HG03139 (cell line): Measurements from ENCODE around the gene MISFA.
A peak's percentile ranks its signal among the peaks of the same experiment; 100 is the strongest.
"Not testable (repeated sequence)": the region's sequence is repeated elsewhere in the genome, so short reads cannot be mapped to it uniquely, and the experiment has no call there.

ENCODE experiments used
- ATAC-seq: cut with Tn5 transposase; IDR thresholded peaks from one replicate; pipeline ENCODE4 v1.9.1; 2021; ENCODE audit not compliant: unreplicated experiment

The MISFA gene

GRCh38 chr11:18599739-18600230 is at the start of gene MISFA:
TSS of gene MISFA (plus strand) at chr11:18599789. CDS start at chr11:18599929, 140 bp downstream.
- ATAC-seq = no peak

- no peak for ATAC-seq
These were observed 36.4 kb upstream of the MISFA start for GRCh38 chr11:18563090-18563730.

DNA sequence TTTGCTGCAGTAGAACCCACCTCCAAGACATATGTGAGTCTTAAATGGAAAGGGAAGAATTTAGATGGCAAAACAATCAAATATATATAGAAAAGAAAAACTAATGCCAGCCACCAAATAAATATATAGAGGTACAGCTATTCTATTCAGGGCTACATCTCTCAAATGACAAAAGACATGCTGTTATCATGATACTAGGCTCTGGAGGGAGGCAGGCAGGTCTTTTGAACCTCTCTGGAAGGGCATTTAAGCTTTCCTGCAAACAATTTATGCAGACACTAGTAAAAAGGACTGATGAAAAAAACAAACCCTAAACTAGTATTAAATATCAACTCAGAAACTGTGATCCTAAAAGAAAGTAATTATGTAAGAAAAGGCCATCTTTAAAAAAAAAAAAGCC is 35.4 kb upstream of the MISFA start:
- no peak for ATAC-seq

GRCh38 chr11:18566406-18566805 is 33.2 kb upstream of the MISFA start:
- ATAC-seq = no peak

DNA sequence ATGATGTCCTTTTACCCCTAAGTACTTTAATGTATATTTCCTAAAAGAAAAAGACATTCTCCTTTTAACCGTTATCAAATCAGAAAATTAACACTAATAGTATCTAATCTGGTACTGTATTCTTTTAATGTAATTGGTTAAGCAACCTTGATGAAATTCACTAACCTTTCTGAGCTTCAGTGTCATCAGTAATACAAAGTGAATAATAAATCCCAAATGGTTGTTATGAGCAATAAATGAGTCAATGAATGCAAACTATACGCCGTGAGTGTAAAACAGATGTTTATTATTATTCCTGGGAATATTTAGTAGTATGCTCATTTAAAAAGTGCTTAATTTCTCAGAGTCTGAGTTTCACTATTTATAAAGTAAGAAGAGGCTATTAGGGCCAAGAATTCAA is 32.5 kb upstream of the MISFA start:
- no peak for ATAC-seq

- ATAC-seq = no peak
These were observed 24.2 kb upstream of the MISFA start for GRCh38 chr11:18575361-18575760.

DNA sequence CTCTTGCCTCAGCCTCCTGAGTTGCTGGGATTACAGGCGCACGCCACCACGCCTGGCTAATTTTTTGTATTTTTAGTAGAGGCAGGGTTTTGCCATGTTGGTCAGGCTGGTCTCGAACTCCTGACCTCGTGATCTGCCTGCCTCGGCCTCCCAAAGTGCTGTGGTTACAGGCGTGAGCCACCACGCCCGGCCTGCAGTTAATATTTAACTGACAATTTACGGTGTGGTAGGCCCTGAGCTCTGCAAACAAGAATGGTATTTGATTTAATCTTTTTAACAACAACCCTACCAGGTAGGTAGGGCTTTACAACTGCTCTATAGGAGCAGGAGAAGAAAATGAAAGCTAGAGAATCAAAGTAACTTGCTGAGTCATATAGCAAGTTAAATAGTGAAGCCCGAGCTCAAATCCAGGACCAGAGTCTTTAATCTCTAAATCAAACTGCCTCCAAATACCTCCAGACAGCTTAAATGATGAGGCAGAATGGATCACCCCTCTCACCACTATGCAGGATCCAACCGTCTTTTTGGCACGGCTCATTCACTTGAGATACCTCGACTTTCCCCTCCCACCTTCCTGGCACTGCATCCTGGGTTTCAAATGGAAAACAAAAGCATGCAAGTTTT is 20.5 kb upstream of the MISFA start:
- no peak for ATAC-seq

DNA sequence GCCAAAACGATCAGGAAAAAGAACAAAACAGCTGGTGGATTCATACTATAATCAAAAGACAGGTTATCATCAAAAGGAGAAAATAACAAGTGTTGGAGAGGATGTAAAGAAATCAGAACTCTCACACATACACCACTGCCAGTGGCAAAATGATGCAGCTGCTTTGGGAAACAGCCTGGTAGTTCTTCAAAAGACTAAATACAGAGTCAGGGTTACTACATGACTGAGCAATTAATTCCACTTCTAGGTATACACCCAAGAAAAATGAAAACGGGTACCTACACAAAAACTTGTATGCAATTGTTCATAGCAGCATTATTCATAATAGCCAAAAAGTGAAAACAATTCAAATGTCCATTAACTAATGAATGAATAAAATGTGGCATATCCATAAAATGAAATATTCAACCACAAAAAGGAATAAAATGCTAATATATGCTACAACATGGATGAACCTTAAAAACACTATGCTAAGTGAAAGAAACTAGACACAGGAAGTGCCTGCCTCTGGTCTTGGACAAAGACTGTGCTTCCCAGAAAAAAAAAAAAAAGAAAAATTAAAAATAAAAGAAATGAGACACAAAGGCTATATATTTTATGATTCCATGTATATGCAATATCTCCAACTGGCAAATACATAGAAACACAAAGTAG is 19.3 kb upstream of the MISFA start:
- no peak for ATAC-seq

DNA sequence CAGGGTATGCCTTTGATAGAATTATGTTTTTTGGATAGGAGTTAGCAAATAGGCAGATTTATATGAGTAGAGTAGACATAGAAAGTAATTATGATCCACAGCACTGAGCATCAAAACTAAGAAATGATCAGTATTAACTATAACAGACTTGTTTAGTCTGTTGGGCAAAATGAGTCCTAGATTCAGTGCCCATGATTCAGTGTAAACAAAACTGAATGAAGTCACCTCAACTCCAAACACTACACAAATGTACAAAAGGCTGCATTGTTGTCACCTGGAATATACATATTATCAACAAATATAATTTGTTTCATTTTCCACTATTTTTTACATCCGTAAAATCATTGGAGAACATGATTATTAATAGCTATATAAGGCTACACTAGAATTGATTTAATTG is 17.8 kb upstream of the MISFA start:
- ATAC-seq = no peak

DNA sequence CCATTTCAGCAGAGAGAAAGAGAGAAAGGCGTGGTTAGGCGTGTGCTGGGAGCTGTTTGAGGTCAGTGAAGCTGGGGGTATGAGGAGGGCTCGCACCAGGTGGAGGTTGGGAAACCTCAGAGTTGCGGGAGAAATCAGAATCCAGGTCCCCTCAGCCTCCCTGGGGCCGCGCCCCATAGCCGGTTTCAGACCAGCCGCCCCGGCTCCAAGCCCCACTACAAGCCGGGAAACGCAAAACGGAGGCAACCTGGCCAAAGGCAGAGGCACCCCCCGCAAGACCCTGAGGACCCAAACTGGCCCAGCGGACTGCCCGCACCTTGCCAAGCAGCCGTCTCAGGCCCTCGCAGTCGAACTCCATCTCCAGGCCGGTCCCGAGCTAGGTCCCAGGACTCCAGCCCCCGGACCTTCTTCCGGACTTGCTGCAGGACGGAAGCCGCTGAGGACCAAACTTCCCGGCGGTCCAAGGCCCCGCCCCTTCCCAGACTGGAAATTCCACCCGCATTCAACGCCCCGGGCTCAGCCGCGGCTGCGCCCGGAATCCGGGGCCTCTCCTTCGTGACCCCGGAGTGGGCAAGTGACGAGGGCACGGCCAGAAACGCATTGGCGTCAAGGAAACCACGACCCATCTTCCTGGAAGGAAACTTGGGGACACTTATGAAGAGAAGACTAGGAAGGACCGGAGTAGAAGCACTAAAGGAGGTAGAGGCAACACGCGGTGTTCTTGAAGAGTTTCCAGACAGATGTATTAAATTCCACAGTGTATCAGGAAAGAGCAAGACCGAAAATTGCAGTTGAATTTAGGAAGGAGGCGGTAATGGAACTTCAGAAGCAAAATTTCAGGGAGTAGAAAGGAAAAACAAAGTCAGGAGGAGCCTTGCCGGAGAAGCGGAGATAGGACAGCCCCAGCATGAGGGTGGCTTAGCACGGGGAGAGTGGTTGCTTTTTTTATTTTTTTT is 11.0 kb upstream of the MISFA start, which contains the start of gene UEVLD:
Gene UEVLD (minus strand): TSS at position 438 of the 956 bp plus-strand sequence. CDS start 80 bp downstream, at position 358.
- peak; percentile 52 for ATAC-seq

GRCh38 chr11:18590571-18590970 is 9.0 kb upstream of the MISFA start:
- no peak for ATAC-seq

GRCh38 chr11:18594088-18594487 is 5.5 kb upstream of the MISFA start:
- not testable (repeated sequence) for ATAC-seq

DNA sequence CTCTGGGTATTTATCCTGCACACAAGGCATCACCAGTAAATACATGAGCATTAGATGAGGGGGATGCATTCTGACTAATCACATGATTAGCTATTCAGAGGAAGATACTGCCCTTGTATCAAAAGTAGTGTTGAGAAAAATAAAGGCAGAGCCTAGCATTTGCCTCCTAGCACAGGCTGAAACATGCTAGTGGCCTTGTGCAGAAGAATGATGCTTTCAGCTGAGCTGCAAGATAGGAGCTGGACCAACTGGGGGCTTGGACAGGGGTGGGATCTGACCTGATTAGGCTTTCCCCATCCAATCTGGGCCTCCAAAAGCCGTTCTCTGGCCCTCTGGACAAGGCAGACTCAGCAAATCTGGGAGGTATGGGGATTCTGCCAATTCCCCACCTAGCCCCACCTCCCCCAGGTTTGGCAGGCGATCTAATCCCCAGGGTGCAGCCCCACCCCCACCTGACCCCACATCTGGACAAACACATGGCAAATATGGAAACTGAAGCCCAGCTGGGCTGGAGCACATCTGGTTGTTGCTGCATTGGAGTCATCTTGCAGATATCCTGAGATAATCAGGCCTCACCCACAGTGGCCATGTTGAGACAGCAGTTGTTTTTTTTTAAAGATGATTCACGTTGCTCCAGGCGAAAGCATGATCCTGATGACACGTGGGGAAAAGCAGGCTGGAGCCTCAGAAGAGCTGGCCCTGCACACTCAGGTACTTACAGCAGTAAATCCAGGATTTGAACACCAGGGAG is 4.4 kb upstream of the MISFA start:
- ATAC-seq = no peak

GRCh38 chr11:18600915-18601569 is 1.5 kb downstream of the MISFA start:
- no peak for ATAC-seq

GRCh38 chr11:18608376-18608775 is 8.8 kb downstream of the MISFA start:
- ATAC-seq = no peak

GRCh38 chr11:18611196-18611595 is 11.6 kb downstream of the MISFA start:
- no peak for ATAC-seq

DNA sequence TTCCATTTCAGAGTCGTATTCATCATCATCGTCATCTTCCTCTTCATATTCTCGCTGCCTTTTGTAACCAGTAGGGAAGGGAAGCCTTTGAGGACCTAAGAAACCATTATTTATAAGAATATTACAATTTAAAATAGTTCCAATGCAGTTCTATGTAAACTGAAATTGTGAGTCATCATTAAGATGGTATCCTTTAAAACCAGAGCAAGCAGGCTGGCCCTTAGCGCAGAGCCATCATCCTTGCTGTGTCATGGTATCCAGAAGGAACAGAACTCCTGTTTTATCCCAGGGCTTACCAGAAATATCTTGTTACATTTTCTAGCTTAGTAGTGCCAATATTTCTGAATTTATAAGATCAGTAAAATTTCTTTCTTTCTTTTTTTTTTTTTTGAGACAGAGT is 12.8 kb downstream of the MISFA start:
- no peak for ATAC-seq

DNA sequence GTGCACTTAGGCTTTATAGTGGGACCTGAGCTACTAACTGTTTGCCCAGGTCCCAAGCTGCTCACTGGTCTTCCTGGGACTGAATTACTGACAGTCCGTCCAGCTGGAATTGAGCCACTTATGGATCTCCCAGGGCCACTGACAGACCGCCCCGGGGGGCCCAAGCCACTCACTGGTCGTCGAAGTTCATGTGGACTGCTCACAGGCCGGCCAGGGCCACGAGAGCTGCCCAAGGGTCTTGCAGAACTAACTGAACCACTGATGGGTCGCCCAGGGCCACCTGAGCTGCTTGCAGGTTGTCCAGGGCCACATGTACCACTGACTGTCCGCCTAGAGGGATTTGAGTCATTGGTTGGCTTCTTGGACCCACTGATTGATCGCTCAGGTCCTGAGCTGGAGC is 15.1 kb downstream of the MISFA start:
- ATAC-seq = no peak

GRCh38 chr11:18615628-18616392 is 16.2 kb downstream of the MISFA start:
- ATAC-seq = peak; percentile 86
